ENCODE measurements around the gene SNX9.

SNX9 gene

DNA sequence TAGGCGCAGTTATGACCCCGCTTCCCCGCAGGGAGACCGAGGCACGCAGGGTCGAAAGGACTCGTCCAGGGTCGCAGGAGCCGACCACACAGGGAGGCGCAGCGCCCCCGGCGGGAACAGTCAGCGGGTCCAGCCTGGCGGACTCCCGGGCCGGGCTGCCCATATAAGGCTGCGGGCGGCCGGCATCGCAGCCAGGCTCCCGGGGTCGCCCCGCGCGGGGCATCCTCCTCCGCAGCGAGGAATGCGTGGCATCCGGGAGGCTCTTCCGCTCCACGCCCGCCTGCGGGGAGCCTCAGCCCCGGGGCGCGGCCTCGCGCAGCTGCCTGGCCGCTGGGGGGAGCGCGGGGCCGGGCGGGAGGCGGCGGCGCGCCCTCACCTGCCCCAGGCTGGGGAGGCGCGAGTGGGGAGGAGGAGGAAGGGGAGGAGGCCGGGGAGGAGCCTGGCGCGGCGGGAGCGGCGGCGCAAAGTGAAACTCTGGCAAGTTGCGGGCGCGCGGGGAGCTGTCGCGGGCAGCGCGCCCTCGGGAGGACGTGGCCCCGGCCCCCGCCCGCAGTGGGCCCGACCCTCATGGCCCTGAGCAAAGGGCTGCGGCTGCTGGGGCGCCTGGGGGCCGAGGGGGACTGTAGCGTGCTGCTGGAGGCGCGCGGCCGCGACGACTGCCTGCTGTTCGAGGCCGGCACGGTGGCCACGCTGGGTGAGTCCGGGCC lies 158.5 kb downstream of the SNX9 start, which contains the start of gene SYNJ2:
Gene SYNJ2, plus strand, starts transcription at position 469 of the 707 bp plus-strand sequence. Its CDS starts 99 bp downstream, at position 568.
- FAIRE-seq: no peak

DNA sequence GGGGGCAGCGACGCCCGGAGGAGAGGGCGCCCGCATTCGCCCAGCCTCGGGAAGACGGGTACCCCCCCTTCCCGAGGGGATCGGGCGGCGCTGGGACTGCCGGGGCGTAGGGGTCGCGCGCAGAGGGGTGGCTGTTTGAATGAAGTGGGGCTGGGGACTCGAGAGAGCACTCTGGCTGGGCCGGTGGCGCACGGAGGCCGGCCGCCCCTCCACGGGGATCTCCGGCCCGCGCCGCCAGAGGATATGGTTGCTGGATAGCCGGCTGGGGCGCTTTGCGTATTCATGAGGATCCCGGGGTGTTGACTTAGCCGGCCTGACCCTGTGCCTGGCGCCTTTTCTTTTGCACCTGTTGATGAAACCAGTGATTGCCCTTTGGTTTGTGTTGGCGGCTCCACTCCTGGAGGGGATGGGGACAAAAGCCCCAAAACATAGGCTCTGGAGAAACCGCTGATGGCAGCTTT lies 159.1 kb downstream of the SNX9 start:
- FAIRE-seq: no peak

DNA sequence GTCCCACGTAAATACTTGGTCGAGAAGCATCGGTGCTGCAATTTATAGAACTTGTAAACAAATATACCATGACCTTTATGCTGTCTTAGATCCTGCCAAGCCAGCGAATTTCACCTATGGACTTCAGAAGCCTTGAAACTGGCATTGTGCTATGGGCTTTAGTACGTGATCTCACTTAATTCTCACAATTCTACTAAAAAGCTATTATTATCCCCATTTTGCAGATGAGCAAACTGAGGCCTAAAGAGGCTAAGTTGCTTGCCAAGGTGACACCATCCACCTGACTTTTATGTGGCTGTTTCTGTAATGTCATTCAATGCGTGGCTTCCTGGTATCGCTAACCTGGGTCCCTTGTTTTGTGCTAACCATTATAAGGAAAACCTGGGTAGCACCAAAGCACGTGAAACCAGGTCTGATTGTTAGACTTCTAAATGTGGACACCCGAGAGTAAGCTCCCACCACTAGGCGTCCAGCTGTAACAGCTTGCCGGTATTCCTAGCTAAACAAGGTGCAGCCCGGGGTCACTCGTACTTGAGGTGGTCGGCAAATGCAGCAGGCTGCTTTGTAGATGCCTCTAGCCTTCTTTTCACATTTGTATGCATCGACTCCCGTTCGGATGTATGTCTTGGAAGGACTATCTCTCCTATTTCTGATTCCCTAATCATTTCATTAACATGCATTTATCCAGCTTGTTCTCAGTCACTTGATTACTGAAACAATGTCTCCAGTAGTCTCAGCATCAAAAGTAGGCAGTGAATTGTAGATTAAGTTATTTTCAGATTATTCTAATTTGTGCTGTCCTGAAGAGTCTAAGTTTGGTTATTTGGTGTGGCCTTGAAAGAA lies 159.7 kb downstream of the SNX9 start:
- FAIRE-seq: no peak

DNA sequence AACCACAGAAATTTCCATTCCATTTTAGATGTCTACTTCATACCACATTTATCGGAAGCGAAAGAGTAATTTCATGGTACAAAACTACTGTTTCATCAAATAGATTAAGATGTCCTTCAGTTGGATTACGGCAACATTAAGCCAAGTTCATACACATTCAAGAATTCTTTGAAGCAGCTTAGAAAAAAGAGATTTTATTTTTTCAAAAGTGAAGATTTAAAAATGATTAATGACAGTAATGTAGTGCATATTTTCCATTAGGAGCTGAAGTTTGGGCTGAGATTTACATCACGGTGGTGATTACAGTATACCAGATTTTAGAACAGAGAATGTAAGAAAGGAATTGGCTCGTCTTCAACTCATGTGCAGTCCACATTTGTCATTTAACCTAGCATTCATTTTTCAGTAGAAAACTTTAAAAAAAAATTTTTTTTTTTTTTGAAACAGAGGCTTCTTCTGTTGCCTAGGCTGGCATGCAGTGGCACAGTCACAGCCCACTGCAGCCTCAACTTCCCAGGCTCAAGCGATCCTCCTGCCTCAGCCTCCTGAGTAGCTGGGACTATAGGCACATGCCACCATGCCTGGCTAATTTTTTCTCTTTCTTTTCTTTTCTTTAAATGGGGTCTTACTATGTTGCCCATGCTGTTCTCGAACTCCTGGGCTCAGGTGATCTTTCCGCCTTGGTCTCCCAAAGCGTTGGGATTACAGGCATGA lies 160.5 kb downstream of the SNX9 start:
- FAIRE-seq: no peak

DNA sequence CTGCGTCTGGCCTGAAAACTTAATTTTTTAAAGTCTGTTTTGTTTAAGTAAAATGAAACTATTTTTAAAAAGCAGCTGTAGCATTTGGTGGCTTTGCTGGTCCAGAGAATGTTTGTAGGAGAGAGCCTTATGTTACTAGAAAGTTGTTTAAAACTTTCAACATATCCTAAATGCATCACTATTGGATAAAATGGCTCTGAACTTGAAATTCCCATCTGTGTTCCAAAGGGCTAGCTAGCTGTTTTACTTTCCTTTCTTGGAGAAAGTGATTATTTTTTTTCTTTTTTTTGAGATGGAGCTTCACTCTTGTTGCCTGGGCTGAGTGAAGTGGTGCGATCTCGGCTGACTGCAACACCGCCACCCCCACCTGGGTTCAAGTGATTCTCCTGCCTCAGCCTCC lies 161.1 kb downstream of the SNX9 start:
- no peak for FAIRE-seq

DNA sequence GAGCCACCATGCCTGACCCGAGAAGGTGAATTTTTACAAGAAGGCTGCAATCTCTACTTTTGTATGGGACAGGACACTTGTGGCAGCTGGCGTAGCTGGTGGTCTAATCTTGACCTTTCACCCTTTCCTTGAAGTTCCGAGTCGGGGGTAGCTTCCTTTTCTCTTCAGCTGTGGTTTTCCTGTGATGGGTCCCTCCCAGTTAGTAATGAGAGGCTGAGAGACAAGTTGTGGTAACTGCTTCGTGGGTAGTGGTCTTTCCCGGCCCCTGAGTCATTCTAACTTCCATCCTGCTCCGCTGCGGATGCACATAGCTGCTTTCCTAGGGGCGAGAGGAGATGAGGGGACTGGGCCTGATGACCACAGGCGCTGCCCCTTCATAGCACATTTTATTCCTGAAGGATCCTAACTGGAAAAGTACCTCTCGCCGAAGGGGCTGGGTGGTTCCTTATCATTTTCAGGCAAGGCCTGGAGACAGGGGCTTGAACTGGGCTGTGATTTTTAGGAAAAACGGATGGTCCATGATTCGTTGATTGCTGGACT lies 161.7 kb downstream of the SNX9 start:
- FAIRE-seq: no peak

DNA sequence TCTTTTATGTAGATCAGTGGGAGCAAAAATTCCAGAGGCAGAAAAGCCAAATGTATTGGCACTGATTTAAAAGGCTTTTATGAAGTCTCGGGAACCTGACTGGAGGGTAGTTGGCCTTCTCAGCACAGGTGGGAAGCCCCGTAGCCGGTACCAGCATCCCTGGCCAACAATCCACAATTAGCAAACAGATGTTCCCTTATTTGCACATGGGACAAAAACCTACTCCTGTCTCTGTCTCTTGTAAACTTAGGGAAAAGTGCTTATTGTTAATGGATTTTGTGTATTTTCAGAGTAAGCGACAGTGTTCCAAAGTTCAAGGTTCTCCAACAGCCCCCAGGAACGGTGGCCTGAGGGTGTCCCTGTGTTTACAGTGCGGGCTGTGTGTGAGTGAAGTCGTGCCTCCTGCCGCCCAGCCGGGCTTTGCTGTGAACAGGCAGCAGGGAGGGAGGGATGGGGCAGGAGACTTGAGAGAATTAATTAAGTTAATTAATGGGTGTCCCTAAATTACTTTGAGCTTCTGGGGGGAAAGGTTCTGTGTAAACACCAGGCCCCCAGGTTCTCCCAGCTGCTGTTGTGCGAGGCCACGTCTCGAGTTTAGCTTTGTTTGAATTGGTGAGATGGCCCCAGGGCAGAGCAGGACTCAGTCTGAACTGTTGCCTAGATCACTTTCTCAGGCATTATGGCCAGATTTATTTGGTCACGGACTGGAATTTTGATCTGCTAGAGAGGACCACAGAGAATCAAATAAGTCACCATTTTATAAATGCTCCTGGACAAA lies 162.5 kb downstream of the SNX9 start:
- FAIRE-seq: no peak

DNA sequence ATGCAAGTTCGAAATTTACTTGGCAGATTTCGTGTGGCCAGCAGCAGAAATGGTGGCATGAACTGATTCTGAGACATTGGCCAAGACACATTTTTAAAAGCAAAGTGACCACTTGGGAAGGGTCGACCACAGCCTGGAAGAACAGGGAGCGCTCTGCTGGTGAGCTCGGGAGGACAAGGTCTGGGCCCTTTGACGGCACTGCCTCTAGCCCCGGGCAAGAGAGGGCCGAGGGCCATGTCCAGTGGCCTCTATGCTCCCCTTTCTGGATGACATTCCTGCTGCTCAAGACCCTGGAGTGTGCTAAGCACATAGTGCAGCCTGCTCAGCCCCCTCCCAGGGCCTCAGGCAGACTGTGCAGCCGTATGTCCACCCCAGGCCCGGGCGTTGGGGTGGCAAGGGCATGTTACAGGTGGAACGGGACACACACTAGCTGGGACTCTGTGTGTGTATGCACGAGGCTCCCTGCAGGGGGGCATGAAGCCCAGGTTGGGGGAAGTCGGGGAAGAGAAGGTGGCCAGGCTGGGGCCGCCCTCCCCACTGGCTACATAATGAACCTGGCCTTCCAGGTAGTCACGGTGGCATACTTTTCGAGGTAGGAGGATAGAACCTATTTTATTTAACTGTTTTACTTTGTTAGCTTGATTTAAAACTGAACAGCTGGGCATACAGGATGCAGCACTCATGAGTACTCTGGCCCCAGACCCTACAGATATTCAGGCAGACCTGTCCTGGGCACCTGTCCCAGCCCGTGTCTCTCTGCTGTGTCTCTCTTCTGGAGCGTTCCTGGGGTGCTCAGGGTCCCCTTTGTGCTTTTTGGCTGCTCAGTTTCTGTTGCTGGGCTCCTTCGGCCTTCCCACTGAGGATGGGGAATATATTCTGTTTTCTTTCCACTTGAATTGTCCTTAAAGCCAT lies 165.0 kb downstream of the SNX9 start:
- FAIRE-seq: no peak

DNA sequence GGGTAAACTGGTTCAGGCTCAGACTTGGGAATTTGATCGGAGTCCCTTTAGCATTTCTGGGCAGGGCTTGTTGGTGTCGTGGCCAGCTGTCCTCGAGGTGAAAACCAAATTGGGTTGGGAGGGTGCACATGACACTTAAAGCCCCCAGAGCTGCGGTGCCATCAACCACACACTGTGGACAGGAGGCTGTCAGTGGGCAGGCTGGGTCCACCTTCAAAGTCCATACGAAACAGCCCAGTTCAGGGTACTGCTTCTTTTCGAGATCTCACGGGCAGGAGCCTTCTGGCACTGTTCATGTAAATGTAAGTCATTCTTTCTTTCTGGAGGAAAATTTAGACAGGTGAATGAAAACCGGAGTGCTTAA lies 165.6 kb downstream of the SNX9 start:
- FAIRE-seq: no peak

DNA sequence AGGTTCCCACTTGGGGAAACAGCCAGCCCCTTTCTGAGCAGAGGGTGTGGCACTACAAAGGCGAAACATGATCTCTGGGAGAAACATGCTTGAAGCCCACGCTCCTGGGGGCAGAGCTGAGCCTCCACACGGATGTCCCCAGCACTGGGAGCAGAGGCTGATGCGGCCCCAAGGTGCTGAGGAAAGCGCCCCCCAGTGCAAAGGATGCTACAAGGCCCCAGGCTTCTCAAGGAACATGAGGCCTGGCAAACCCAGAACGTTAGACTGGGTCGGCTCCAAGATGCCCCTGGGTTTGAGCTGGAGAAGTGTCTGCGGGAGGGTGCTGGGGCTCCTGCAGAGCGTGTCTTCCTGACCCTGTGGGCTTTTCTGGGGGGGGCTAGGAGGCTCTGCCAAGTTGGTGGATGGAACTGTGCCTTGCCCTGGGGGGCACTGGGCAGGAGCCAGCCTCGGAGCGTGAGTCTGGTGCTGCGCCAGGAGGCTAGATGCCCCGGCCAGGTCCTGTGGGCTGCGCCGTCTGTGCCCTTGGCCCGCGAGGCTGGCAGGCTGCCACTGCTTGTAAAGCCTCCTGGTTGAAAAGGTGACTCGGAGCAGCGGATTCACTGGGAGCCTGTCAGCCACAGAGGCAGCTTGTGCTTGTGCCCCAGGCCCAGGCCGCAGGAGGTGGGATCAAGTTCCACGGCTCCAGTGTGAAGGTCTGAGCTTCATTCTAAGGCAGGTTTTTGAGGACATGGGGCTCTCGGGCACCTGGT lies 166.7 kb downstream of the SNX9 start:
- FAIRE-seq: no peak

DNA sequence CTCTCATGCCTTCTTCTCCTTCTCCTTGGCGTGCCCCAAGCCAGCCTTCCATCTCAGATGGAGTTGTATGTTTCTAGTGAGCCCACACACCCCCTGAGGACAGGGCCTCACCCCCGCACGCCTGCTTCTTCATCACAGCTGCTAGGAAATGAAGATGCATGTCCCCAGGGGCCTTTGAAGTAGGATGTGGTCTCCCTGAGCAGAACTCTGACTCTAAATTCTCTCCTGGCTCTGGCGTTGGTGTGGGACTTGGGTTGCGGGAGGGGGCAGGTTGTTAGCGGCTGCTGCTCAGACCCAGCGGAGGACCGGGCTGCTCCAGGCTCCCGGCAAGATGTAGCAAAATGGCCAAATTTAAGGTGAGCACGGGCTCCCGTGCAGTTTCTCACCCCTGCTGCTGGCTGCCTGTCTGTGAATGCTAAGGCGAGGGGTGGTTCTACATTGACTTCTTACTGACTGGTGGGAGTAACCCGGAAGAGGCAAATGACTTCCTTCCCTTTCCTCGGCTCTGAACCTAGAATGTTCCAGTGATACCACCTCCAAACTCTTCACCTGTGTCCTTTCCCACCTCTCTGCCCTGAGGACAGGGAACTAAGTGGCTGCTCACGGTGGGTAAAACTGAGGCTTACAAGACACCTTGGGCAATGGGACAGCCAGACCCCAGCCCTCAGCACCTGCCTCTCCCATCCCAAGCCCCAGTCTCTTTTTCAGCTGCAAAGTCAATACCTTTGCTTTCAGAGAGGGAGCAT lies 167.4 kb downstream of the SNX9 start:
- FAIRE-seq: no peak

DNA sequence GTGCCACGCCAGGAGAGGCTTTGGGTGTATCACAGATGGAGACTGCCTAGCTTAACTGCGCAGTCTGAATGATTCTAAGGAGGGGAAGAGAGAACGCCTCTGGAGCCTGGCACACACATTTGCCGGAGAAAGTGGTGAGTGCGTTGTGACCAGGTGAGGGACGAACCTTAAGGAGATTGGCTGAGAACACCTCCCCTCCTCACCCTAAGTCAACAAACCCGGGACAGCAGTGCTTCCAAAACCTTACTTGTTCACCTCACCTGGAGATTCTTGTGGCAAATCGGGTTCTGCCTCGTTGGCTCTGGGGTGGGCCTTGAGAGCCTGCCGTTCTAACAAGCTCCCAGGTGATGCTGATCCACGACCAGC lies 168.0 kb downstream of the SNX9 start:
- no peak for FAIRE-seq

DNA sequence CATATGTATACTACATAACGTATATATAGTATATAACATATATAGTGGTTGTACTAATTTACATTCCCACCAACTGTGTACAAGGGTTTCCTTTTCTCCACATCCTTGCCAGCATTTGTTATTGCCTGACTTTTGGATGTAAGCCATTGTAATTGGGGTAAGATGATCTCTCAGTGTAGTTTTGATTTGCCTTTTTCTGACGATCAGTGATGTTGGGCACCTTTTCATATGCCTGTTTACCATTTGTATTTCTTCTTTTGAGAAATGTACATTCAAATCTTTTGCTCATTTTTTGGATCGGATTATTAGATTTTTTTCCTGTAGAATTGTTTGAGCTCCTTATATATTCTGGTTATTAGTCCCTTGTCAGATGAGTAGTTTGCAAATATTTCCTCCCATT lies 170.0 kb downstream of the SNX9 start:
- FAIRE-seq: no peak

DNA sequence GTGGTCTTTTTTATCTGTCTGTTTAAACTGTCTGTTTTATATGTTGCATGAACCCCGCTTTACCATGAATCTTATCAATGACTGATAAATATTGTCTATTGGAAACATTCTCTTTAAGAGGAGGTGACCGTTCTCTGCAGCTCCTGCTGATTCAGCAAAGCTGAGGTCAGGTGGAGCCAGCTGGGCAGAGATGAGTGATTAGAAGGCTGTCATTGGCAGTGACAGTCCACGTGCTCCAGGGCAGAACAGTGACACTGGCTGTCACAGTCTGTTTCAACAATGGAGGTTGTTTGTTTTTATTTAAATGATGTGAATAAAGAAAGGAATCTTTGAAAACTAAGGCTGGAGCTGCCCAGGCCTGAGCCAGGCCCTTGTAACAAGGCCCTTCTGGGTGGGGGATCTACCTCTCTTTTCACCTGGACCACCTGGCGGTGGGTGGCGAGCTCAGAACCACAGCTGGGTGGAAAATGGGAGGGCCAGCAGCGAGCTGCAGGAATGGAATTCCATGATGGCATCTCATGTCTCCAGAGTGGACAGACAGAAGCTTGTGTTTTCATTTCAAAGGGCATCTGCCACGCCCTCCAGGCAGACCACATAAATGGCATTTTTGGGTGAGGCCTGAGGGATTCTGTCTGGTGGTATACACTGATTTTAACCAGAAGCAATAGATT lies 171.2 kb downstream of the SNX9 start:
- FAIRE-seq: no peak

Data from endometrium (tissue), 2 donors.